ENCODE measurements around the gene NKD2.

- TF ChIP-seq EZH2 (IDR thresholded peaks at IDR 0.05; ENCODE audit: borderline replicate concordance): no peak
- no peak for TF ChIP-seq EZH2phosphoT487 (IDR thresholded peaks at IDR 0.05; ENCODE audit: low read depth, severe bottlenecking, unreplicated experiment)
These were observed 4.8 kb downstream of the NKD2 start for GRCh38 chr5:1013238-1013947.
